SIG-M5 treated with dmso at 0.1 percent for 504 hours (cell line): Measurements from ENCODE around the gene CCDC190.
A peak's percentile ranks its signal among the peaks of the same experiment; 100 is the strongest.
"Not testable (repeated sequence)": the region's sequence is repeated elsewhere in the genome, so short reads cannot be mapped to it uniquely, and the experiment has no call there.

Experiments used
- DNase-seq: peaks from one replicate; lab custom pipeline; 2025; ENCODE audit not compliant: unreplicated experiment; lab: John Stamatoyannopoulos, UW

Gene CCDC190

GRCh38 chr1:162878000-162878596 lies 17.1 kb upstream of the CCDC190 start:
- DNase-seq: peak; percentile 52

- no peak for DNase-seq
Observed at GRCh38 chr1:162877412-162877811, 16.4 kb upstream of the CCDC190 start.

GRCh38 chr1:162876751-162877150 lies 15.8 kb upstream of the CCDC190 start:
- DNase-seq: no peak

- DNase-seq: no peak
Observed at GRCh38 chr1:162873671-162874666, 13.0 kb upstream of the CCDC190 start.

- no peak for DNase-seq
Observed at GRCh38 chr1:162872981-162873380, 12.0 kb upstream of the CCDC190 start.

- not testable (repeated sequence) for DNase-seq
Observed at GRCh38 chr1:162871417-162871816, 10.4 kb upstream of the CCDC190 start.

- no peak for DNase-seq
Observed at GRCh38 chr1:162868972-162869371, 8.0 kb upstream of the CCDC190 start.

GRCh38 chr1:162861625-162862024 lies 650 bp upstream of the CCDC190 start:
- no peak for DNase-seq

GRCh38 chr1:162859191-162859590 lies 1.8 kb downstream of the CCDC190 start:
- no peak for DNase-seq

- DNase-seq: no peak
Observed at GRCh38 chr1:162857850-162858249, 3.1 kb downstream of the CCDC190 start.

GRCh38 chr1:162856260-162856659 lies 4.7 kb downstream of the CCDC190 start:
- no peak for DNase-seq

GRCh38 chr1:162855461-162856150 lies 5.4 kb downstream of the CCDC190 start:
- no peak for DNase-seq

- peak; percentile 79 for DNase-seq
Observed at GRCh38 chr1:162854245-162854882, 6.6 kb downstream of the CCDC190 start.

- no peak for DNase-seq
Observed at GRCh38 chr1:162851341-162851740, 9.6 kb downstream of the CCDC190 start.

- no peak for DNase-seq
Observed at GRCh38 chr1:162849711-162850110, 11.3 kb downstream of the CCDC190 start.

- DNase-seq: peak; percentile 64
Observed at GRCh38 chr1:162847839-162848453, 13.0 kb downstream of the CCDC190 start.

- no peak for DNase-seq
Observed at GRCh38 chr1:162846256-162847212, 14.4 kb downstream of the CCDC190 start.

GRCh38 chr1:162844153-162844552 lies 16.8 kb downstream of the CCDC190 start:
- no peak for DNase-seq

- DNase-seq: no peak
Observed at GRCh38 chr1:162840250-162840839, 20.6 kb downstream of the CCDC190 start.
